ENCODE results near the gene ATP1B1. TPM values are rescaled to one million over a fixed set of nuclear protein-coding genes. Genes with fewer than 3 reads are reported as not detected.

ATP1B1 gene
- total RNA-seq, 1 donor from 2014 or later = 173 TPM

- no peaks in the 10 kb centered on the region for H3K9me3 ChIP-seq
- intact Hi-C loops (cut with DNase I) = no loop called here
- H3K27ac ChIP-seq = no peak overlapping the region
- DNase-seq (no peak), ATAC-seq (no peak)
- H3K36me3 ChIP-seq = no peaks in the 10 kb centered on the region
- no peak overlapping the region for H3K4me3 ChIP-seq
- no peaks in the 10 kb centered on the region for H3K4me1 ChIP-seq
- TF ChIP-seq, protein P1, sequence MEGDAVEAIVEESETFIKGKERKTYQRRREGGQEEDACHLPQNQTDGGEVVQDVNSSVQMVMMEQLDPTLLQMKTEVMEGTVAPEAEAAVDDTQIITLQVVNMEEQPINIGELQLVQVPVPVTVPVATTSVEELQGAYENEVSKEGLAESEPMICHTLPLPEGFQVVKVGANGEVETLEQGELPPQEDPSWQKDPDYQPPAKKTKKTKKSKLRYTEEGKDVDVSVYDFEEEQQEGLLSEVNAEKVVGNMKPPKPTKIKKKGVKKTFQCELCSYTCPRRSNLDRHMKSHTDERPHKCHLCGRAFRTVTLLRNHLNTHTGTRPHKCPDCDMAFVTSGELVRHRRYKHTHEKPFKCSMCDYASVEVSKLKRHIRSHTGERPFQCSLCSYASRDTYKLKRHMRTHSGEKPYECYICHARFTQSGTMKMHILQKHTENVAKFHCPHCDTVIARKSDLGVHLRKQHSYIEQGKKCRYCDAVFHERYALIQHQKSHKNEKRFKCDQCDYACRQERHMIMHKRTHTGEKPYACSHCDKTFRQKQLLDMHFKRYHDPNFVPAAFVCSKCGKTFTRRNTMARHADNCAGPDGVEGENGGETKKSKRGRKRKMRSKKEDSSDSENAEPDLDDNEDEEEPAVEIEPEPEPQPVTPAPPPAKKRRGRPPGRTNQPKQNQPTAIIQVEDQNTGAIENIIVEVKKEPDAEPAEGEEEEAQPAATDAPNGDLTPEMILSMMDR (IDR thresholded peaks at IDR 0.05) = no peak
- H3K27me3 ChIP-seq (ENCODE audit: low read depth) = no peaks in the 10 kb centered on the region
Observed at GRCh38 chr1:169090308-169090899, 16.1 kb upstream of the ATP1B1 start.

GRCh38 chr1:169090900-169091311 lies 15.6 kb upstream of the ATP1B1 start:
- intact Hi-C loops (cut with DNase I) = no loop called here
- Histone ChIP-seq H3K36me3 (no peaks in the 10 kb centered on the region), H3K4me3 (no peak overlapping the region), H3K27ac (no peak overlapping the region), H3K4me1 (no peaks in the 10 kb centered on the region), H3K9me3 (no peaks in the 10 kb centered on the region), H3K27me3 (ENCODE audit: low read depth) (no peaks in the 10 kb centered on the region)
- TF ChIP-seq, protein P1 (IDR thresholded peaks at IDR 0.05) = no peak
- no peak for DNase-seq
- no peak for ATAC-seq

DNA sequence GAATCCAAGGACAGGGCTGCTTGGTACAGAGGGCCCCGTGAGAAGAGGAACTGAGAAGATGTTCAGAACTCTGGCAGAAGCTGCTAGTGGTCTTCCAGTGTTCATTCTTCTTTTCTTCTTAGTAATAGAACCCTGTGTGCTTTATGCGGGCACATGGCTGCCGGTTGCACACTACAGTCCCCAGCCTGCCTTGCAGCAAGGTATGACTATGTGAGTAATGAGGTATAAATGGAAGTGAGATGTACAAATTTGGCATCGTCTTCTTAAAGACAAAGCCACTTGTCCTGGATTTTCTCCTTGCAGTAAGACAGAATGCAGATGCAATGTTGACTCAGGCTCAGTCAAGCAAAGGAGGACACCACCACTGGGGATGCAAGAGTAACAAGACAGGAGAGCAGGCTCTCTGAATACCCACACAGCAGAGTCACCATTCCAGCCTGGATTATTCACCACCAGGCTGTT lies 15.0 kb upstream of the ATP1B1 start:
- TF ChIP-seq, protein P1 (IDR thresholded peaks at IDR 0.05) = no peak
- H3K27ac ChIP-seq = no peak overlapping the region
- H3K4me1 ChIP-seq = no peaks in the 10 kb centered on the region
- intact Hi-C loops (cut with DNase I) = no loop called here
- ATAC-seq (no peak), DNase-seq (no peak)
- H3K4me3 ChIP-seq = no peak overlapping the region
- H3K9me3 ChIP-seq = no peaks in the 10 kb centered on the region
- H3K27me3 ChIP-seq (ENCODE audit: low read depth) = no peaks in the 10 kb centered on the region
- H3K36me3 ChIP-seq = no peaks in the 10 kb centered on the region

DNA sequence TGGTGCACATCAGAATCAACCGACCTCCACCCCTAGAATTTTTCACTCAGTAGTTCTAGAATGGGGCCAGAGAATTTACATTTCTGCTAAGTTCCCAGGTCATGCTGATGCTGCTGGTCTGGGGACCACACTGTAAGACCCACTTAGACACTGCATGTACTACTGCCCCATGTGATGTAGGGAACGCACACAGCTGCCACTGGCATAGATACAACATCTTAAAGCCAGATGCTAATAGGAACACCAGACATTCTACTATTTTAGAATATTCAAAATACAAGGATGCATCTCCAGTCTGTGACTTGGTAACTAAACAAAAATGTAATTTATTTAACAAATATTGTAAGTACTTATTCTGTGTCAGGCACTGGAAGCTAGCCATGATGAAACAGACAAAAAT lies 14.1 kb upstream of the ATP1B1 start:
- no peak for ATAC-seq
- TF ChIP-seq, protein P1 (IDR thresholded peaks at IDR 0.05) = no peak
- DNase-seq = no peak
- Histone ChIP-seq H3K27ac (no peak overlapping the region), H3K27me3 (ENCODE audit: low read depth) (no peaks in the 10 kb centered on the region), H3K4me3 (no peak overlapping the region), H3K36me3 (no peaks in the 10 kb centered on the region), H3K9me3 (no peaks in the 10 kb centered on the region), H3K4me1 (no peaks in the 10 kb centered on the region)
- intact Hi-C loops (cut with DNase I) = no loop called here

- H3K4me3 ChIP-seq = no peak overlapping the region
- no peak for DNase-seq
- no peaks in the 10 kb centered on the region for H3K9me3 ChIP-seq
- TF ChIP-seq, protein P1 (IDR thresholded peaks at IDR 0.05) = no peak
- no peaks in the 10 kb centered on the region for H3K27me3 ChIP-seq (ENCODE audit: low read depth)
- H3K27ac ChIP-seq = no peak overlapping the region
- intact Hi-C loops (cut with DNase I) = no loop called here
- ATAC-seq = no peak
- H3K36me3 ChIP-seq = no peaks in the 10 kb centered on the region
- no peaks in the 10 kb centered on the region for H3K4me1 ChIP-seq
Observed at GRCh38 chr1:169094897-169095569, 11.5 kb upstream of the ATP1B1 start.

All from lower lobe of right lung (tissue), 2 donors.